ENCODE data around the gene SPOP. TPM values are rescaled to one million over a fixed set of nuclear protein-coding genes. Genes with fewer than 3 reads are reported as not detected.

The SPOP gene
- total RNA-seq, 1 donor from 2014 or later: 58.0 TPM

- Mint-ChIP-seq H3K27me3 (no peaks in the 10 kb centered on the region), H3K27ac (peak overlapping the region; percentile 76)
These were observed 32.2 kb downstream of the SPOP start for GRCh38 chr17:49645654-49646053.

GRCh38 chr17:49640556-49640955, 37.3 kb downstream of the SPOP start:
- no peaks in the 10 kb centered on the region for H3K9me3 Mint-ChIP-seq (ENCODE audit: low read depth)
- no peak overlapping the region for H3K4me3 Mint-ChIP-seq (ENCODE audit: low read depth)
- DNase-seq (ENCODE audit: low spot score, unreplicated experiment): no peak
- H3K27ac Mint-ChIP-seq: peak overlapping the region; percentile 60
- no peaks in the 10 kb centered on the region for H3K27me3 Mint-ChIP-seq
- TF ChIP-seq CTCF (IDR thresholded peaks at IDR 0.05; ENCODE audit: unreplicated experiment): no peak
- peaks cover 10% of the 10 kb centered on the region for H3K36me3 Mint-ChIP-seq (ENCODE audit: insufficient read depth)
- no peaks in the 10 kb centered on the region for H3K4me1 Mint-ChIP-seq (ENCODE audit: low read depth)

More at GRCh38 chr17:49645654-49646053, 32.2 kb downstream of the SPOP start:
- TF ChIP-seq CTCF (IDR thresholded peaks at IDR 0.05; ENCODE audit: unreplicated experiment): no peak
- Mint-ChIP-seq H3K4me3 (ENCODE audit: low read depth) (no peak overlapping the region), H3K4me1 (ENCODE audit: low read depth) (no peaks in the 10 kb centered on the region), H3K9me3 (ENCODE audit: low read depth) (no peaks in the 10 kb centered on the region), H3K36me3 (ENCODE audit: insufficient read depth) (peaks cover 4% of the 10 kb centered on the region)
- DNase-seq (ENCODE audit: low spot score, unreplicated experiment): no peak

GRCh38 chr17:49638818-49639217, 39.1 kb downstream of the SPOP start:
- Mint-ChIP-seq H3K27me3 (no peaks in the 10 kb centered on the region), H3K9me3 (ENCODE audit: low read depth) (no peaks in the 10 kb centered on the region), H3K4me3 (ENCODE audit: low read depth) (no peak overlapping the region), H3K27ac (no peak overlapping the region), H3K4me1 (ENCODE audit: low read depth) (no peaks in the 10 kb centered on the region), H3K36me3 (ENCODE audit: insufficient read depth) (peaks cover 10% of the 10 kb centered on the region)
- no peak for TF ChIP-seq CTCF (IDR thresholded peaks at IDR 0.05; ENCODE audit: unreplicated experiment)
- no peak for DNase-seq (ENCODE audit: low spot score, unreplicated experiment)

GRCh38 chr17:49637739-49638138, 40.2 kb downstream of the SPOP start:
- no peak for DNase-seq (ENCODE audit: low spot score, unreplicated experiment)
- Mint-ChIP-seq H3K27ac (no peak overlapping the region), H3K27me3 (no peaks in the 10 kb centered on the region), H3K4me3 (ENCODE audit: low read depth) (no peak overlapping the region), H3K36me3 (ENCODE audit: insufficient read depth) (peaks cover 10% of the 10 kb centered on the region), H3K9me3 (ENCODE audit: low read depth) (no peaks in the 10 kb centered on the region), H3K4me1 (ENCODE audit: low read depth) (no peaks in the 10 kb centered on the region)
- no peak for TF ChIP-seq CTCF (IDR thresholded peaks at IDR 0.05; ENCODE audit: unreplicated experiment)

GRCh38 chr17:49637050-49637449, 40.8 kb downstream of the SPOP start:
- H3K27ac Mint-ChIP-seq: no peak overlapping the region
- DNase-seq (ENCODE audit: low spot score, unreplicated experiment): no peak
- H3K27me3 Mint-ChIP-seq: no peaks in the 10 kb centered on the region
- TF ChIP-seq CTCF (IDR thresholded peaks at IDR 0.05; ENCODE audit: unreplicated experiment): no peak
- peaks cover 10% of the 10 kb centered on the region for H3K36me3 Mint-ChIP-seq (ENCODE audit: insufficient read depth)
- H3K4me3 Mint-ChIP-seq (ENCODE audit: low read depth): no peak overlapping the region
- no peaks in the 10 kb centered on the region for H3K9me3 Mint-ChIP-seq (ENCODE audit: low read depth)
- H3K4me1 Mint-ChIP-seq (ENCODE audit: low read depth): no peaks in the 10 kb centered on the region
